Activated CD4-positive, alpha-beta T cell treated with anti-CD3 and anti-CD28 coated beads, Interleukin-2, amount 10 ng/mL, durations not matched to agents 7 days and 5 days (primary cell): ENCODE measurements around the gene KIN. TPM values are rescaled to one million over a fixed set of nuclear protein-coding genes. Genes with fewer than 3 reads are reported as not detected.
"Not testable (repeated sequence)": the region's sequence is repeated elsewhere in the genome, so short reads cannot be mapped to it uniquely, and the experiment has no call there.

ENCODE experiments used
- CTCF ChIA-PET: fragments of 350-600 bp; sonication (Branson Sonifier 250); formaldehyde crosslinking; loops from one replicate; lab custom pipeline; 2021; ENCODE audit warnings: antibody characterized with exemption; lab: Charles Lee
- POLR2A ChIA-PET: fragments of 350-600 bp; sonication (Branson Sonifier 250); formaldehyde crosslinking; loops from one replicate; lab custom pipeline; 2021; ENCODE audit warnings: antibody characterized with exemption; lab: Charles Lee
- DNase-seq: peaks from one replicate; pipeline ENCODE4 v3.0.0-alpha.2; 2020
- H3K27ac Mint-ChIP-seq: one replicate; pipeline ENCODE4 v1.8.0; 2021; ENCODE audit warnings: mild to moderate bottlenecking, moderate library complexity, mixed read lengths
- H3K27me3 Mint-ChIP-seq: one replicate; pipeline ENCODE4 v1.8.0; 2021; ENCODE audit warnings: mixed read lengths
- H3K36me3 Mint-ChIP-seq: one replicate; pipeline ENCODE4 v1.8.0; 2021; ENCODE audit warnings: low read depth, mixed read lengths
- H3K4me1 Mint-ChIP-seq: one replicate; pipeline ENCODE4 v1.8.0; 2021; ENCODE audit warnings: mixed read lengths
- H3K4me3 Mint-ChIP-seq: one replicate; pipeline ENCODE4 v1.8.0; 2021; ENCODE audit warnings: mild to moderate bottlenecking, moderate library complexity, mixed read lengths
- H3K9me3 Mint-ChIP-seq: one replicate; pipeline ENCODE4 v1.8.0; 2021; ENCODE audit warnings: mixed read lengths
- total RNA-seq, 2 experiments: library from RNA; stranded (reverse); gene quantifications; one replicate each; pipeline ENCODE4 v1.2.3, GENCODE V29; 2021

Gene KIN
- total RNA-seq, 2 experiments from 2014 or later = 12.9 to 14.8 TPM

DNA sequence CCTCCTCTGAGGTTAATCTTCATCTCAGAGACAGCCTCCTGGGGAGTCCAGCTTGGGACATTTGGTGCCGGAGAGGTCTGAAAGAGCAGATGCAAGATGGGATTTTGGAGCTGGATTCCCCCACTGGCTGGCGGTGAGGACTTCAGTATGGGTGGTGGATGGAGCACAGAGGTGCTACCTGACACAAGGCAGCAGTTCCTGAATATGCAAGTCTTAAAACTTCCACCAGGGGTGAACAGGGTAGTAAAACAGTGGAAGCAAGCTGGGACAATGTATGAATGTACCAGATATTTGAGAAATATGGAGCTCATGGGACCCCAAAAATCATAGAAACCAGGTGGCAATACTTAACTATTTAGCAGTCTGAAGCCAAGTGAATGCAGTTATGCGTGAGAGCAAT lies 25.7 kb upstream of the KIN start:
- DNase-seq = no peak
- H3K36me3 Mint-ChIP-seq = no peaks in the 10 kb centered on the region
- no peak overlapping the region for H3K4me3 Mint-ChIP-seq
- H3K27ac Mint-ChIP-seq = no peak overlapping the region
- ChIA-PET POLR2A (no interaction called here), CTCF (interaction anchor here (1.1 kb wide), 1 partner anchor 36 kb away, joined by 5 read pairs; no protein-coding TSS in a partner anchor)
- H3K4me1 Mint-ChIP-seq = peaks cover 13% of the 10 kb centered on the region
- peaks cover 3% of the 10 kb centered on the region for H3K27me3 Mint-ChIP-seq
- no peaks in the 10 kb centered on the region for H3K9me3 Mint-ChIP-seq

DNA sequence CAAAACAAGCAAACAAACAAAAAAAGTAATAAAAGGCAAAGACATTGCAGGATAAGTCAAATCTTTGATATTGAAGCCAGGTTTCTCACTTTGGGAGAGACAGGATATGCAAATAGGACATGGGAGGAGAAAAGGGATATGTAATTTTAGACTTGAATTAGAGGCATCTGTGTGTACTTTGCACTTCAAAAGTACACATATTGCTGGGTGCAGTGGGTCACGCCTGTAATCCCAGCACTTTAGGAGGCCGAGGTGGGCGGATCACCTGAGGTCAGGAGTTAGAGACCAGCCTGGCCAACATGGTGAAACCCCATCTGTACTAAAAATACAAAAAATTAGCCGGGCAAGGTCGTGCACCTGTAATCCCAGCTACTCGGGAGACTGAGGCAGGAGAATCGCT lies 23.9 kb upstream of the KIN start:
- H3K9me3 Mint-ChIP-seq, POLR2A ChIA-PET, H3K27ac Mint-ChIP-seq, H3K4me1 Mint-ChIP-seq, H3K27me3 Mint-ChIP-seq, DNase-seq, H3K4me3 Mint-ChIP-seq: not testable (repeated sequence)
- CTCF ChIA-PET = interaction anchor here (0.7 kb wide), 1 partner anchor 47 kb away, joined by 3 read pairs; no protein-coding TSS in a partner anchor
- peaks cover 10% of the 10 kb centered on the region for H3K36me3 Mint-ChIP-seq

DNA sequence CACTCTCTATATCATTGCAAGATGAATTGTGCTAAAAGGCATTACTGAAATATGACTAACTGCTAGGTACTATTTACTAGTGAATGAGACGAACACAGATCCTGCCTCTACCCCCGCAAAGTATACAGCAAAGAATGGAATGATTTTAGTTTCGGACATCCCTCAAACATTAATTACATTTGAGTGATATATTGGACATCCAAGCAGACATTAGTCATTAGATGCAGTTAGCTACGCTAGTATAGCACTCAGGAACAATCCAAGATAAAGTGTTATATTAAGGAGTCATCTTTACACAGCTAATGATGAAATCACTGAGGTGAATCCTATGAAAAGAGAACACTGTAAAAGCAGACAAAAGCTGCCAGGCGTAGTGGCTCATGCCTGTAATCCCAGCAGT lies 23.2 kb upstream of the KIN start:
- POLR2A ChIA-PET = no interaction called here
- H3K36me3 Mint-ChIP-seq = peaks cover 12% of the 10 kb centered on the region
- H3K27ac Mint-ChIP-seq = no peak overlapping the region
- H3K4me3 Mint-ChIP-seq = no peak overlapping the region
- no peaks in the 10 kb centered on the region for H3K9me3 Mint-ChIP-seq
- no peaks in the 10 kb centered on the region for H3K27me3 Mint-ChIP-seq
- DNase-seq = no peak
- no peaks in the 10 kb centered on the region for H3K4me1 Mint-ChIP-seq
- CTCF ChIA-PET = interaction anchor here (0.6 to 1.2 kb wide), 2 partner anchors 43 to 708 kb away, joined by 3 read pairs; no protein-coding TSS in a partner anchor

DNA sequence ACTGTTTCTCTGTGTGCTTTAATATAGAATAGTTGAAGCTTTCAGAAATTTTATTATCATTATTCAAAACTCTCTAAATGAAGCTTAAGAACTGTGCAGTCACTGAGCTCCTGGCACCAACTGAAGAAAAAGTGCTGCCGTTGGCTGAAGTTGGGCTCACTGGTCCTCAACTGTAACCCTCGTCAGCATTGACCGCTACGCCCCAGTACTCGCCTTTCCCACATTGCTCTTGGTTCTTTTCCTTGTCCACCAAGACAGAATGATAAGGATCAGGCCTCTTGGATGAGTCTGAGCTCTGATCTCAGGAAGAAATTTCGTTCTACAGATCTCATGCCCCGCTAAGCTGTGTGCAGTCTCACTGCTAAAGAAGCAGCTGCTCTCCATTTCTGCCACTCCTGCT lies 22.6 kb upstream of the KIN start:
- CTCF ChIA-PET = interaction anchor here (1.2 kb wide), 1 partner anchor 43 kb away, joined by 3 read pairs; no protein-coding TSS in a partner anchor
- no peak overlapping the region for H3K4me3 Mint-ChIP-seq
- H3K4me1 Mint-ChIP-seq = no peaks in the 10 kb centered on the region
- no peaks in the 10 kb centered on the region for H3K9me3 Mint-ChIP-seq
- no peak for DNase-seq
- POLR2A ChIA-PET = no interaction called here
- no peak overlapping the region for H3K27ac Mint-ChIP-seq
- H3K27me3 Mint-ChIP-seq = no peaks in the 10 kb centered on the region
- peaks cover 12% of the 10 kb centered on the region for H3K36me3 Mint-ChIP-seq

DNA sequence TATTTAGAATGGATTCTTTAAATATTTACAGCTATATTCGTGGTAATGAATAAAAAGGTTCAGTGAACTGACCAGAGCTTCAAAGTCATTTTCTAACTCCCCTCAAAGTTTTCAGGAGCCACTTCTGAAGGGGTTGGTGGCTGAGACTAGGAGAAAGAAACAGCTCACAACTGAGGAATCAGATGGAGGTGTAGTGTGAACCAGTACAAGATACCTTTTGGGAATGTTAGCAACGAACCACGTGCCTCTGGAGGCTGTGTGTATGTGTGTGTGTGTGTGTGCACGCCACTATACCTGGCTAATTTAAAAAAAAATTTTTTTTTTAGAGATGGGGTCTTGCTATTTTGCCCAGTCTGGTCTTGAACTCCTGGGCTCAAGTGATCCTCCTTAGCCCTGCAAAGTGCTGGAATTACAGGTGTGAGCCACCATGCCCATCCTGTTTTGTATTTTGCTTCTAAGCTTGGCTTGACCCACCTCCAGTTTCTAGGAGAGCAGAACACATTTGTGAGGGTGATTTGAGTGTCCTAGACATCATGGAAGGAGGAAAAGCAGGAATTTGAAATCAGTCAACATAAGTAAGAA lies 21.0 kb upstream of the KIN start:
- H3K4me3 Mint-ChIP-seq = no peak overlapping the region
- H3K9me3 Mint-ChIP-seq = no peaks in the 10 kb centered on the region
- no peaks in the 10 kb centered on the region for H3K27me3 Mint-ChIP-seq
- peaks cover 26% of the 10 kb centered on the region for H3K36me3 Mint-ChIP-seq
- H3K4me1 Mint-ChIP-seq = no peaks in the 10 kb centered on the region
- DNase-seq = no peak
- ChIA-PET CTCF (interaction anchor here (1.2 to 1.6 kb wide), 3 partner anchors 7 to 17 kb away, joined by 3 to 4 read pairs (median 4); no protein-coding TSS in a partner anchor), POLR2A (no interaction called here)
- no peak overlapping the region for H3K27ac Mint-ChIP-seq

DNA sequence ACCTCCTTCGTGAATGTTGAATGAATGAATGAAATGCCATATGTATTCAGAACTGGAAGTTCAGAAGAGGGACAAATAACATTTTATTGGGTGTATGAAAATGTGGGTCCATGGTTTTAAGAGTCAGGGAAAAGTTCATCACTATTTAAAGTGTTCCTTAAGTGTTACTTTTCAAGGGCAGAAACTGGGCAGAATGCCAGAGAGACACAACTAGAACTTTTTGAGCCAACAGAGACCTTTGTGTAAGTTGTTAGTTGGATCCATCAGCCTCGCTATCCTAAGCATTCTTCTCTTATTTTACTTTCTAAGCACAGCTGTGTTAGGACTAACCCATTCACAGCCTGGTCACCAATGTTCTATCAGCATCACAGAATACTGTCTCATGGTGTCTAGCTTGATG lies 16.9 kb upstream of the KIN start:
- ChIA-PET CTCF (interaction anchor here (1.5 kb wide), 1 partner anchor 17 kb away, joined by 4 read pairs; the partner anchor contains the start of genes ATP5F1C and KIN), POLR2A (no interaction called here)
- H3K4me3 Mint-ChIP-seq = no peak overlapping the region
- peaks cover 51% of the 10 kb centered on the region for H3K36me3 Mint-ChIP-seq
- H3K9me3 Mint-ChIP-seq = no peaks in the 10 kb centered on the region
- H3K27ac Mint-ChIP-seq = no peak overlapping the region
- DNase-seq = no peak
- H3K27me3 Mint-ChIP-seq = no peaks in the 10 kb centered on the region
- no peaks in the 10 kb centered on the region for H3K4me1 Mint-ChIP-seq

DNA sequence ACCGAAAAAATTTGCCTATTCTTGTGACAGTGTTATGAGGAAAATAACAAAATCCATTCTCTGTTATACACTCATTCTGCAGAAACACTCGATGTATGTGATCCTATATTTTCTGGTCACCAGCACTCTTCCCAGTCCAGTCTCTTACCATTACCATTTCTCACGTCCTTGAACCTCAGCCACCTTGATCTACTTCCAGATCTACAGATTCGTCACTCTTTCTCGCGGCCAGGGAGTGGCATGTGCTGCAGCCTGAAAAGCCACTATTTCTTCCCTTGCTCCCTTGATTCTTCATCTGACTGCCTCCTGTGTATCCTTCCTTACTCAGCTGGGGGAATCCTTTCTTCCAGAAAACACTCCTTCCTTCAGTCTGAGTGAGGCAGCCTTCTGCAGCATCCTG lies 16.4 kb upstream of the KIN start:
- no peak for DNase-seq
- no peaks in the 10 kb centered on the region for H3K4me1 Mint-ChIP-seq
- CTCF ChIA-PET = interaction anchor here (0.6 to 1.5 kb wide), 2 partner anchors 16 to 19 kb away, joined by 3 to 4 read pairs; partner anchors contain the start of genes ATP5F1C and KIN
- H3K27ac Mint-ChIP-seq = no peak overlapping the region
- no peaks in the 10 kb centered on the region for H3K9me3 Mint-ChIP-seq
- H3K4me3 Mint-ChIP-seq = no peak overlapping the region
- H3K27me3 Mint-ChIP-seq = no peaks in the 10 kb centered on the region
- H3K36me3 Mint-ChIP-seq = peaks cover 54% of the 10 kb centered on the region
- POLR2A ChIA-PET = no interaction called here

DNA sequence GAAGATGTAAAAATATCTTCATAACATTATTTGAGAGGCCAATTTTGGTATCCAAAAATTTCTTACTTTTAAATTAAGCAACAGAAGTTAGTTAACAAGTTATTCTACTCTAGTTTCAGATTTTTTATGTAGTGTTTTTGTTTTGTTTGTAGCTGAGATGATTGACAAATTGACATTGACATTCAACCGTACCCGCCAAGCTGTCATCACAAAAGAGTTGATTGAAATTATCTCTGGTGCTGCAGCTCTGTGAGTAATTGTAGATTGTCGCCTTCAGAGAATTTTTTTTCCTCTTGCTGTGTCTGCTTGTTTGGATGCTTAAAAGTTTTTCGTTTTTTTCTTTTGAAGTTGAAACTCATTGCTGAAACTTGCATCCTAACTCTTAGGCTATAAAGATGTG lies 14.8 kb upstream of the KIN start:
- ChIA-PET CTCF (no interaction called here), POLR2A (no interaction called here)
- H3K27me3 Mint-ChIP-seq = no peaks in the 10 kb centered on the region
- H3K9me3 Mint-ChIP-seq = no peaks in the 10 kb centered on the region
- H3K36me3 Mint-ChIP-seq = peaks cover 58% of the 10 kb centered on the region
- no peak overlapping the region for H3K4me3 Mint-ChIP-seq
- no peak for DNase-seq
- no peaks in the 10 kb centered on the region for H3K4me1 Mint-ChIP-seq
- no peak overlapping the region for H3K27ac Mint-ChIP-seq

DNA sequence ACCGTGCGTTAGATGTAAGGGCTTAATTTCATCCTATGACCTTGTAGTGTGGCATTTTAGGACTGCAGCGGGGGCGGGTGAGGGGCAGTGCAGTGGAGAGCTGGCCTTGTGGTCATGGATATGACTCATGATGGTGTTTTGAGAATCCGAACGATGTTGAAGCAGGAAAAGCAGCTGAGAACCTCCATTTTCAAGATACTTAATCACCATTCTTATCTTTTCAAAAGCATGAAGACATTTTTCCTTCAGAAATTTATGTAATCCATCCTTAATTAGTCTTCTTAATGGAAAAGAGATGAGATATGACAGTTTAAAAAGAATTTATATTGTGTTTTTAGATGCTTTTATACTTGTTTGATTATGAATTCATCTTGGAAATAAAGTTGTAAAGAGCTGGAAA lies 9.8 kb upstream of the KIN start:
- DNase-seq = no peak
- ChIA-PET CTCF (interaction anchor here (1.0 to 1.5 kb wide), 2 partner anchors 8 to 10 kb away, joined by 3 to 7 read pairs; partner anchors contain the start of genes ATP5F1C and KIN), POLR2A (interaction anchor here (0.6 to 1.3 kb wide), 2 partner anchors 8 to 10 kb away, joined by 3 to 5 read pairs; partner anchors contain the start of genes ATP5F1C and KIN)
- peaks cover 33% of the 10 kb centered on the region for H3K4me1 Mint-ChIP-seq
- H3K9me3 Mint-ChIP-seq = no peaks in the 10 kb centered on the region
- H3K27me3 Mint-ChIP-seq = no peaks in the 10 kb centered on the region
- no peak overlapping the region for H3K27ac Mint-ChIP-seq
- peaks cover 57% of the 10 kb centered on the region for H3K36me3 Mint-ChIP-seq
- H3K4me3 Mint-ChIP-seq = no peak overlapping the region

DNA sequence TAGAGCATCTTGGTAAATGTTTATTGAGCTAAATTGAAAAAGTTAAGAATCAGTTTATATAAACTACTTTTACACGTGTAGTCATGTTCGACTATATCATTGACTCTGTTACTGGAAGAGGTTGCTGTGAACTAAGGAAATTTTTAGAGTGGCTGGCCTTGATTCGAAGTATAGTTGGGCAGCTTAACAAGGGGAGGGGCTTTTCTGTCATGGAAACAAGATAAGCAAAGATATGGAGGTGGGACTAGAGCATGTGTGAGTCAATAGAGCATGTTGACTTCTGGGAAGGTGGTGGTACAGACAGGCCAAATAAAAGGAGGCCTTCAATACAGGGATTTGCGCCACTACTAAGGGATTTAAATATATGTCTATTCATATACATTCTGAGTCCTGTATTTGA lies 7.8 kb upstream of the KIN start:
- ChIA-PET CTCF (no interaction called here), POLR2A (no interaction called here)
- no peak overlapping the region for H3K4me3 Mint-ChIP-seq
- H3K36me3 Mint-ChIP-seq = peaks cover 58% of the 10 kb centered on the region
- no peaks in the 10 kb centered on the region for H3K9me3 Mint-ChIP-seq
- peaks cover 52% of the 10 kb centered on the region for H3K4me1 Mint-ChIP-seq
- no peak for DNase-seq
- H3K27me3 Mint-ChIP-seq = no peaks in the 10 kb centered on the region
- no peak overlapping the region for H3K27ac Mint-ChIP-seq

DNA sequence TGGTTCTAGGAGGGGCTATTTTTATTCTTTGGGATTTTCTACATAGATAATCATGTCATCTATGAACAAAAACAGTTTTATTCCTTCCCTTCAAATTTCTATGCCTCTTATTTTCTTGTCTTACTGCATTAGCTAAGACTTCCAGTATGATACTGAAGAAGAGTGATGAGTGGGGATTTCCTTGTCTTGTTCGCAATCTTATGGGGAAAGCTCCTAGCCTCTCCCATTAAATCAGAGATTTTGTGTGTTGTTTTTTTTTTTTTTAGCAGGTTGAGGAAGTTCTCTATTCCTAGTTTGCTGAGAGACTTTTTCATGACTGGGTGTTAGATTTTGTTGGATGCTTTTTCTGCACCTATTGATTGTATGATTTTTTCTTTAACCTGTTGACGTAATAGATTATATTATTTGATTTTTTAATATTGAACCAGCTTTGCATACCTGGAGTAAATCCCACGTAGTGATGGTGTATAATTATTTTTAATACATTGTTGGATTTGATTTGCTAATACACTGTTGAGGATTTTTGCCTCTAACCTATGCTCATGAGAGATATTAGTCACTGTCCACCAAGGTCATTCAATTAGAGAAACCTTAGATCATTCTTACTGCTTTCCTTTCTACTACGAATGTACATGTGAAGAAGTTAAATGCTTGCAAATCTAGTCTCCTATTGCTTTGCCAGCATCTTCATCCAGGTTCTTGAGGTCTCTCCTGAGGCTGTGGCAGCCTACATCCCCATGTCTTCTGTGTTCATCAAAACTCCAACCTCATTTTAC lies 6.6 kb upstream of the KIN start:
- Mint-ChIP-seq H3K4me3 (no peak overlapping the region), H3K27me3 (no peaks in the 10 kb centered on the region), H3K36me3 (peaks cover 55% of the 10 kb centered on the region), H3K27ac (no peak overlapping the region), H3K9me3 (no peaks in the 10 kb centered on the region), H3K4me1 (peaks cover 59% of the 10 kb centered on the region)
- DNase-seq = no peak
- ChIA-PET CTCF (no interaction called here), POLR2A (no interaction called here)

DNA sequence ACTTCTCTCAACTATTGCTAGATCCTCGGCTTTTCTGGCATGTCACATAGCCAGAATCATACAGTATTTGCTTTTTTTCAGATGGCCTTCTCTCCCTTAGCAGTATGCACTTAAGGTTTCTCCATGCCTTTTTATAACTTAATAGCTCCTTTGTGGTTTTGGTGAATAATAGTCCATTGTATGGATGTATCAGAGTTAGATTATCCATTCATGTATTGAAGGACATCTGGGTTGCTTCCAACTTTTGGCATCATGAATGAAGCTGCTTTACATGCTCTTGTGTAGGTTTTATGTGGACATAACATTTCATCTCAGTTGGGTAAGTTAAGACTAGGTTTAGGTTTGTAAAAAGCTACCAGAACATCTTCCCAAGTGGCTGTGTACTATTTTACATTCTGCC lies 4.7 kb upstream of the KIN start:
- Mint-ChIP-seq H3K27me3 (no peaks in the 10 kb centered on the region), H3K27ac (no peak overlapping the region), H3K36me3 (peaks cover 45% of the 10 kb centered on the region), H3K4me1 (peaks cover 67% of the 10 kb centered on the region), H3K4me3 (no peak overlapping the region), H3K9me3 (no peaks in the 10 kb centered on the region)
- CTCF ChIA-PET = interaction anchor here (0.9 to 1.6 kb wide), 2 partner anchors 17 to 23 kb away, joined by 4 to 5 read pairs; no protein-coding TSS in a partner anchor
- no peak for DNase-seq
- POLR2A ChIA-PET = no interaction called here

DNA sequence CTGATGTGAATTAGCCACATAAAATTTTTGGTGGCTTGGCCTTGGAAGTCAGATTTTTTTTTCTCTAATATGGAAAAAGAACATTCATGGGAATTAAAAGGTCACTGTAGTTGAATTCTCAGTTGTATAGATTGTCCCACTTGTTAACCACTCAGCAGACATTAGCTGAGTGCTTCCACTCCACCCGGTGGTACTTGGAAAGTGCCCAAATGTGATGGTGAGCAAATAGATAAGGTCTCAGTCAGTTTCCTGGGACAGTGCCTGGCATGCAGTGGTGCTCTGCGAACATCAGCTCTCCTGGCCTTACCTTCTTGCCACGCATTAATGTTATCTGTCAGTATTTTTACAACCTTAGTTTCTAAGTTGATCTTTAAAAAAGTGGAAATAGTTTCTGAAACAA lies 1.6 kb upstream of the KIN start:
- Mint-ChIP-seq H3K4me1 (peaks cover 56% of the 10 kb centered on the region), H3K9me3 (no peaks in the 10 kb centered on the region), H3K27ac (peak overlapping the region; percentile 52), H3K4me3 (no peak overlapping the region), H3K36me3 (peaks cover 32% of the 10 kb centered on the region), H3K27me3 (no peaks in the 10 kb centered on the region)
- POLR2A ChIA-PET = no interaction called here
- CTCF ChIA-PET = interaction anchor here (0.9 kb wide), 1 partner anchor 8 kb away, joined by 3 read pairs; no protein-coding TSS in a partner anchor
- no peak for DNase-seq
